Hair follicular keratinocyte (primary cell): Measurements from ENCODE around the gene SCRG1. TPM values are rescaled to one million over a fixed set of nuclear protein-coding genes. Genes with fewer than 3 reads are reported as not detected.

ENCODE experiments used
- total RNA-seq: library from RNA; depleted of rRNA; stranded (reverse); fragments of >200 nt; gene quantifications from 2 replicates; pipeline ENCODE4 v1.2.3, GENCODE V29; 2015

The SCRG1 gene
- total RNA-seq, result not detected in 2 replicates

DNA sequence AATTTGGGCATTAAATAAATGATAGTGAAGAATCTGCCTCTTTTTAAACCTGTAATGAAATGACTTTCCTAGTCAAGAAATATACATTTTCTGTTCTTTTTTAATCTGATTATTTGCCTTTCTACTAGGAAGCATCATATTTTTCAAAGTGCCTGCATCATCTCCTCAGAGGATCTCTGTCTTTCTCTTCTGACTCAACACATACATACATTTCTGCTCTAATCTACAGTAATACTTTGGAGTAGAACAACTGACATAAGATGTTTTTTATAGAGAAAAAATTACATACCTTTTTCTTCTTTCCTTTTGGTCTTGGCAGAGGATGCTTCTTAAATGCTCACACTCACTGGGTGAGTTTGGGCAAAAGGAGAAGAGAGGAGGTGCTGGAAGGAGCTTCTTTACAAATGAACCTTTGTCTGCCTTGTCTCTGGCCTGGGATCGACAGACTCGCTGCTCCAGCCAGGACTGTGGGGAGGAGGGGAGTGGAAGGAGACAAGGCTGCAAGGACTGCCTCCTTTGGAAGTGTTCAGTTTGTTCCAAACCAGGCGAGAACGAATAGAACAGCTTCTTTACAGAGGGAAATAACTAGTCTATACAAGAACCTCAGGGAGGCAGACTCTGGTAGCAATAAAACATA lies at the start of gene SCRG1:
SCRG1 (minus strand) TSS at position 338 of the 637 bp plus-strand sequence. CDS start 7,702 bp downstream, outside the sequence.

DNA sequence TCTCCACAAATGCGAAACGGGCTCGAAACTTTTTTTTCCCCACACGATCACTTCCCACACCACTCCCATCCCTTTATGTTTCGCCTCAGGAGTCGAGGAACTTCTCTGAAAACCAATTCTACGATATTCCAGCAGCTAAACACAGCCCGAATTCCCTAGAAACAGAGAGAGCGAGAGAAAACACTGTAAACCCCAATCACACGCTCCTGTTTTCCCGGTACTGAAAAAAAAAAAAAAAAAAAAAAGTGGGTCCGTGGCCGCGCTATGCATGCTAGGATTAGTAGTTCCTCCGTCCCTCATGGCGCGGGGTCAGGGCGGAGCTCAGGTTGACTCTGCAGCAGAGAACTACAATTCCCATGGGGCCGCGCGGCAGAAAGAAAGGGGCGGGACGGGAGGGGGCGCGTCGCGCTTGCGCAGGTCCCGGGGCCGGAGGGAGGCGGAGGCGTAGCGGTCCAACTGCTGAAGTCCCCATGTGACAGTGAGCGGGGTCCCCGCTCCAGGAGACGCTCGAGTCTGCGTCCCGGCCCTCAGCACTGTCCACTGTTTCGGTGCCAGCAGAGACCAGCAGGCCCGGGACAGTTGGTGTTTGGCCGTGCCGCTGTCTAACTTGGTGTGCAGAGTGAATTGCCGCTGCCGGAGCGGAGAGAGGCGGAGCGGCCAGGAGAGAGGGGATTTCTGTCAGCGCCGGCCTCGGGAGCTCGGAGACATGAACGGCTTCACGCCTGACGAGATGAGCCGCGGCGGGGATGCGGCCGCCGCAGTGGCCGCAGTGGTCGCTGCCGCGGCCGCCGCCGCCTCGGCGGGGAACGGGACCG lies 28.2 kb downstream of the SCRG1 start, which contains the start of gene SAP30:
SAP30 (plus strand) TSS at position 478 of the 815 bp plus-strand sequence; CDS start at position 707, 229 bp downstream.

Other genes with a start within 250 kb of the SCRG1 start
- gene GALNT7, start 230.3 kb downstream of the SCRG1 start, total RNA-seq, result 9.1 and 15.5 TPM in 2 replicates
- gene HMGB2, start 64.8 kb downstream of the SCRG1 start, total RNA-seq, result 59.8 and 131 TPM in 2 replicates
- 10.1 and 25.1 TPM in 2 replicates for gene SAP30, start 28.2 kb downstream of the SCRG1 start, total RNA-seq
- gene HAND2, start 131.1 kb upstream of the SCRG1 start, total RNA-seq, result not detected in 2 replicates